Stimulated activated CD4-positive, alpha-beta T cell treated with anti-CD3 and anti-CD28 coated beads, Interleukin-1b, Interleukin-23, amount 100 ng/mL, for 1 hour (primary cell): Measurements from ENCODE around the gene ANKRD13C.
"Not testable (repeated sequence)": the region's sequence is repeated elsewhere in the genome, so short reads cannot be mapped to it uniquely, and the experiment has no call there.

Experiments
- DNase-seq, 2 donors: peaks; one replicate each; pipeline ENCODE4 v3.0.0-alpha.2; 2020; ENCODE audit warnings: low read depth in 2 of 2

Gene ANKRD13C

GRCh38 chr1:70358921-70359564, 4.5 kb upstream of the ANKRD13C start:
- no peak for DNase-seq

- no peak for DNase-seq
Measured at GRCh38 chr1:70355920-70356319, 1.4 kb upstream of the ANKRD13C start.

GRCh38 chr1:70355111-70355407, 537 bp upstream of the ANKRD13C start:
- DNase-seq, result no peak

DNA sequence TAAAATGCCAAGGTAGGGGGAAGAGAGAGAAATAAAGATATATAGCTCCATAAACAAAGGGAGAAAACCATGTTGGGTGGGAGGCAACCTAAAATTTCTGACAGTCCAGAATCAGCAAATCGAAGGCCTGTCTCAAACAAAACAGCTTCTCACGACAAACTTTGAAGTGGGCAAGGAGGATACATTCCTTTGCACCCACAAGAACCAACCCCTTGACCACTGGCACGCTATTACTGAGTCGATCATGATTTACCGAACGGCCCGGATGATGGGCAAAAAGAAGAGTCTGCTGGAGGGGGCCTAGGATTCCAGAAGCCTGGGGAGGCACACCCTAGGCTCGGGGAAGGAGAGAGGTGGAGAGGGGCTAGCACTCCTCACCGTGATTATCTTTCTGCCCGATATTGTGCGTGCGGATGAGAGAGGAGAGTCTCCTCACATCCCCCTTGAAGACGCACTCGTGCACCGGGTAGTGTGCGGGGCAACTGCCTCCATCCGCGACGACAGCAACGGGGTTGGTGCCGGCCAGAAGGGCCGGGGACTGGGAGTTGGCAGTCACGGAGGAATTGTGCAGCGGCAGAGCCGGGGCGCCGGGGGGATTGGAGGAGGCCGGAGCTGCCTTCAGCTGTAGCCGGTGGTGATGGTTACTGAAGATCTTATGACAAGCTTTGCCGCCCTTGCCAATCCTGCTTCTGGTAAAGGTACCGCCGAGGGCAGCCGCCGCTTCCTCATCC, 756 bp downstream of the ANKRD13C start:
- DNase-seq, result no peak

- DNase-seq, result no peak
Measured at GRCh38 chr1:70353044-70353443, 1.5 kb downstream of the ANKRD13C start.

DNA sequence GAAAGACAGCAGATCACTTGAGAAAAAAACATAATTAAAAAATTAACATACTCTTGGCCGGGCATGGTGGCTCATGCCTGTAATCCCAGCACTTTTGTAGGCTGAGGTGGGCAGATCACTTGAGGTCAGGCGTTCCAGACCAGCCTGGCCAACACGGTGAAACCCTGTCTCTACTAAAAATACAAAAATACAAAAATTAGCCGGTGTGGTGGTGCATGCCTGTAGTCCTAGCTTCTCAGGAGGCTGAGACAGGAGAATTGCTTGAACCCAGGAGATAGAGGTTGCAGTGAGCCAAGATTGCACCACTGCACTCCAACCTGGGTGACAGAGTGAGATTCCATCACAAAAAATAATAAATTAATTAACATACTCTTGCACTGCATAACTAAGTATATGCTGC, 4.7 kb downstream of the ANKRD13C start:
- not testable (repeated sequence) for DNase-seq

GRCh38 chr1:70348399-70349165, 5.9 kb downstream of the ANKRD13C start:
- DNase-seq, result no peak

DNA sequence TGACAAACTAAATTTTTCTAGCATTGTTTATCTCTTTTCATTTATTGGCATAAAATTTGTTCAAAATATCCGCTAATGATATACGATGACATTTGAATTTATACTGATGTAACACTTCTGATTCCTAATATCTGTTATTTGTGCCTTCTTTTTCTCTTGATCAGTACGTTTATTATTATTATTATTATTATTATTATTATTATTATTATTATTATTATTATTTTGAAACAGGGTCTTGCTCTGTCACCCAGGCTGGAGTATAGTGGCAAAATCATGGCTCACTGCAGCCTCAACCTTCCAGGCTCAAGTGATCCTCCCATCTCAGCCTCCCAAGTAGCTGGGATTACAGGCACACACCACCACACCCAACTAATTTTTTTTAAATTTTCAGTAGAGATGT, 14.9 kb downstream of the ANKRD13C start:
- not testable (repeated sequence) for DNase-seq

GRCh38 chr1:70336050-70336449, 18.5 kb downstream of the ANKRD13C start:
- no peak for DNase-seq

DNA sequence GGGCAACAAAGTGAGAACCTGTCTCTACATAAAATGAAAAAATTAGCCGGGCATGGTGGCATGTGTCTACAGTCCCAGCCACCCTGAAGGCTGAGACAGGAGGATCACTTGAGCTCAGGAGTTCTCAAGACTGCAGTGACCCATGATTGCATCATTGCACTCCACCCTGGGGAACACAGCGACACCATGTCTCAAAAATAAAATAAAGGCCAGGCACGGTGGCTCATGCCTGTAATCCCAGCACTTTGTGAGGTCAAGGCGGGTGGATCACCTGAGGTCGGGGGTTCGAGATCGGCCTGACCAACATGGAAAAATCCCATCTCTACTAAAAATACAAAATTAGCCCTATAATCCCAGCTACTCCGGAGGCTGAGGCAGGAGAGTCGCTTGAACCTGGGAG, 20.1 kb downstream of the ANKRD13C start:
- no peak for DNase-seq

DNA sequence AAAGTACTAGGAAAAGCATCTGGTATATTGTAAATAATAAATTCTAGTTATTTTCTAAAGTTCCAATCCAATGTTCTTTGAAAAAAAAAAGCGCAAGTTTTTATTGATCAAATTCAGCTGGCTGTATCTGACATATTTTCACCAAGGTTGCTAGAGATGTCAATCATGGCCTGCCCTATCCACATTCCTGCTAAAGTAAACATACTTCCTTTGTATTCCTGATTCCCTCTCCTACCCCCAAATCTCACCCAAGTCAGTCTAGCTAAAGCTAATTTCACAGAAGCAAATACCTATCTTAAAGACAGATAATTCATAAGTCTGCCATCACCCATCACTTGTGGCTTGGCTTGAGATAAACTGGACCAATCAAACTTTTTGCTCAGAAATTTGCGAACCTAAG, 21.3 kb downstream of the ANKRD13C start:
- DNase-seq, result no peak

DNA sequence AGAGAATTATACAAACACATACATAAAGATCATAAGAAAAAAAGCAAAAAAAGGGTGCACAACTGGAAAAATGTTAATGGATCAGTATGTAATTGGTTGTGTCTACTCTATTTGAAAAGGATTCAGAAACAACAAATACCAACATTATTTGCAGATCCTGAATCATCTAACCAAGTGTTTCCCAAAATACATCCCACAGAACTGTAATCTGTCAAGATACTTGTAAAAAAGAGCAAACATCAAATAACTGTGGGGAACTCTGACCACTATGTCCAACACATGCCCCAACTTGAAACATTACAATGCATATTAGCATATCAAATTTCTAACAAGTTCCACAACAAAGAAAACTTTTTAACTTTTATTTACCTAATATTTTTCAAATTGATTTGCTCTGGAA, 22.6 kb downstream of the ANKRD13C start:
- DNase-seq, result no peak

GRCh38 chr1:70327306-70328076, 27.0 kb downstream of the ANKRD13C start:
- DNase-seq, result no peak

- no peak for DNase-seq
Measured at GRCh38 chr1:70324683-70325082, 29.8 kb downstream of the ANKRD13C start.

GRCh38 chr1:70319750-70320149, 34.8 kb downstream of the ANKRD13C start:
- DNase-seq, result no peak

DNA sequence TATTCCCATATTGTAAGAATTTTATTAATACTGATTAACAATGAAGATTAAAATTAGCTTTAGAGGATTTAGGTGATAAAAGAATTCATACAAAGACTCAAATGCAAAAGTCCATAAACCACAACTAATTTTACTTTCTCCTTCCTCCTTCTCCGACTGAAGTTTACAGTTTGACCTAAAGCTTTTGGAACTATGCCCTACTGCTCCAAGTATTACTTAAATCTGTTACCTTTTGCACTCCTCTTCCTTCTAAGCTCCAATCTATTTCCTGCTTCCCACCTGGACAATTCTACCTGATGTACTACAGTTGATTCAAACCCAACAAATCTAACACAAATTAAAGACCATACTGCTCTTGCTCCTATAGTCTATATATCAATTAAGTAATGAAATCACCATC, 36.3 kb downstream of the ANKRD13C start:
- no peak for DNase-seq

DNA sequence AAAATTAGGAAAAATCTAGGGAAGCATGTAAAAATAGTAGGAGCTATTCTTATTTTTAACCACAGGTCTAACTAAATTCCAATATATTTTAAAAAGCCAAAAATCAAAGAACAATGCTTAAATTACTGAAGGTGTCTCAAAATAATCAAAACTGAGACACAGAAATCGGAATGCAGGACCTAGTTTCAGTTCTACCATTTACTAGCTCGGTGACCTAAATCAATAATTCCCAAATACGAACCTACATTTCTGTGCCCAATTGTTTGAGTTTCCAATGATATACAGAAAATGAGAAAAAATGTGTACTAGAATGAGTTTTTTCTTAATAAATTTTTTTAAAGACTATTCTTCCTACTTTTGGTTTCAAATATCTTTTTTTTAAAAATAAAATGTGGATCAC, 37.4 kb downstream of the ANKRD13C start:
- DNase-seq, result no peak

GRCh38 chr1:70315782-70316181, 38.7 kb downstream of the ANKRD13C start:
- DNase-seq, result no peak

DNA sequence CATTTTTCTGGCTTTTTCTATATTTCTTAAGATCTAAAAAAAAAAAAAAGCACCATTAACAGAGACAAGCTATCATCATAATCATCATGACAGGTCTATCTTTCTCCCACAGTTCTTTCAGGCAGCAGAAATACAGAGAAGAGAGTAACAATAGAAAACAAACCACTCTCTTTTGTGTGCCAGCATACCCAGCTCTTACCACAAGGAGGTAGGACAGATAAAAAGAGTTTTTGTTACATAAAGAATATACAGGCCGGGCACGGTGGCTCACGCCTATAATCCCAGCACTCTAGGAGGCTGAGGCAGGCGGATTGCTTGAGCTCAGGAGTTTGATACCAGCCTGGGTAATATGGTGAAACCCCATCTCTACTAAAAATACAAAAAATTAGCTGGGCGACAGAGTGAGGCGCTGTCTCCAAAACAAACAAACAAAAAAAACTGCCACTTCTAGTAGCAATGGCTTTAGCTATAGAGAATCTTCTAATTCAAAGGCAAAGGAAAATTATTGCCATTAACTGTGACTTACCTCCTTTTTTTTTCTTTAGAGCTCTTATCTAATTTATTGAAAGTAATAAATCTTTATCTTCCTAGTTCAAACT, 39.7 kb downstream of the ANKRD13C start:
- DNase-seq, result no peak

GRCh38 chr1:70311369-70311768, 43.2 kb downstream of the ANKRD13C start:
- DNase-seq, result no peak

- DNase-seq, result no peak
Measured at GRCh38 chr1:70299472-70299871, 55.0 kb downstream of the ANKRD13C start.

- DNase-seq, result no peak
Measured at GRCh38 chr1:70295749-70296148, 58.8 kb downstream of the ANKRD13C start.
